Endodermal cell (in vitro differentiated cells): ENCODE measurements around the gene ARHGEF12. TPM values are rescaled to one million over a fixed set of nuclear protein-coding genes. Genes with fewer than 3 reads are reported as not detected.

Experiments used
- DNase-seq: peaks from one replicate; pipeline ENCODE4 v3.0.0-alpha.2; 2017
- H3K27ac ChIP-seq: 2 replicates; pipeline ENCODE4 v1.5.1; 2013; ENCODE audit warnings: mild to moderate bottlenecking, low read depth, low read length, moderate library complexity
- H3K27me3 ChIP-seq: 2 replicates; pipeline ENCODE4 v1.6.1; 2013; ENCODE audit warnings: mild to moderate bottlenecking, low read length, moderate library complexity; ENCODE audit not compliant: insufficient read depth, control insufficient read depth, poor library complexity, severe bottlenecking
- H3K36me3 ChIP-seq: 2 replicates; pipeline ENCODE4 v1.7.0; 2013; ENCODE audit warnings: mild to moderate bottlenecking, low read length, moderate library complexity; ENCODE audit not compliant: control insufficient read depth, insufficient read depth
- H3K4me1 ChIP-seq: one replicate; pipeline ENCODE4 v1.7.0; 2013; ENCODE audit warnings: low read length; ENCODE audit not compliant: control insufficient read depth, insufficient read depth
- H3K4me3 ChIP-seq: 2 replicates; pipeline ENCODE4 v1.5.1; 2013; ENCODE audit warnings: mild to moderate bottlenecking, low read length, moderate library complexity
- H3K9ac ChIP-seq: 2 replicates; pipeline ENCODE4 v1.6.1; 2013; ENCODE audit warnings: mild to moderate bottlenecking, low read length, moderate library complexity; ENCODE audit not compliant: poor library complexity, severe bottlenecking; ENCODE audit errors: extremely low read depth
- H3K9me3 ChIP-seq: 2 replicates; pipeline ENCODE4 v1.6.1; 2013; ENCODE audit warnings: mild to moderate bottlenecking, low read length, moderate library complexity; ENCODE audit not compliant: control insufficient read depth
- H3K27ac Mint-ChIP-seq: 2 replicates; pipeline ENCODE4 v1.8.0; 2020; ENCODE audit warnings: mixed read lengths
- H3K27me3 Mint-ChIP-seq: 2 replicates; pipeline ENCODE4 v1.8.0; 2021; ENCODE audit warnings: mild to moderate bottlenecking, mixed read lengths; ENCODE audit not compliant: insufficient read depth
- H3K36me3 Mint-ChIP-seq: 2 replicates; pipeline ENCODE4 v1.8.0; 2020; ENCODE audit warnings: low read depth, mixed read lengths
- H3K4me1 Mint-ChIP-seq: 2 replicates; pipeline ENCODE4 v1.8.0; 2020; ENCODE audit warnings: mixed read lengths
- H3K4me3 Mint-ChIP-seq: 2 replicates; pipeline ENCODE4 v1.8.0; 2020; ENCODE audit warnings: mild to moderate bottlenecking, moderate library complexity, mixed read lengths
- H3K9me3 Mint-ChIP-seq: 2 replicates; pipeline ENCODE4 v1.8.0; 2020; ENCODE audit warnings: mild to moderate bottlenecking, mixed read lengths
- CTCF ChIP-seq: fragments of 200-600 bp; sonication (generic); conservative IDR thresholded peaks from 2 replicates; pipeline ENCODE4 v1.5.0; 2021; ENCODE audit warnings: antibody characterized with exemption, mild to moderate bottlenecking
- WGBS, 2 experiments: methylation state at CpG; one replicate each; pipeline versions ENCODE4 v1.1.5 to v1.1.7; 2013; ENCODE audit warnings: missing lambda C conversion rate in 2 of 2, mixed read lengths in 1 of 2; ENCODE audit not compliant: insufficient coverage in 1 of 2, insufficient read length in 1 of 2; 5-methylcytosine and 5-hydroxymethylcytosine counted together
- total RNA-seq, 2 donors: library from RNA; stranded (reverse); fragmentation: NEBNext Ultra II Directional in 1 of 2; extraction: Animal tissue kit (Norgen Biotek cat#: 25700) in 1 of 2; gene quantifications; 2 replicates in 1 of 2; 3 replicates in 1 of 2; pipeline ENCODE4 v1.2.1, GENCODE V29; 2021

Gene ARHGEF12
- total RNA-seq, 2 donors from 2014 or later: 35.3 to 38.7 TPM

GRCh38 chr11:120513436-120514315 lies 177.5 kb downstream of the ARHGEF12 start:
- no peak overlapping the region for H3K4me3 Mint-ChIP-seq
- H3K4me3 ChIP-seq: no peak overlapping the region
- 86 to 92% methylated on average over 7 to 19 of the region's 19 CpGs for WGBS, 2 experiments
- TF ChIP-seq CTCF: no peak
- H3K27ac Mint-ChIP-seq: no peak overlapping the region
- H3K4me1 ChIP-seq: no peaks in the 10 kb centered on the region
- H3K27me3 ChIP-seq: peaks cover 32% of the 10 kb centered on the region
- H3K36me3 ChIP-seq: no peaks in the 10 kb centered on the region
- no peaks in the 10 kb centered on the region for H3K9me3 ChIP-seq
- H3K4me1 Mint-ChIP-seq: peaks cover 20% of the 10 kb centered on the region
- no peak overlapping the region for H3K9ac ChIP-seq
- no peak overlapping the region for H3K27ac ChIP-seq
- peaks cover 48% of the 10 kb centered on the region for H3K27me3 Mint-ChIP-seq
- no peaks in the 10 kb centered on the region for H3K9me3 Mint-ChIP-seq
- no peak for DNase-seq
- H3K36me3 Mint-ChIP-seq: no peaks in the 10 kb centered on the region

- Histone ChIP-seq H3K4me1 (no peaks in the 10 kb centered on the region), H3K27ac (no peak overlapping the region), H3K4me3 (no peak overlapping the region), H3K9ac (no peak overlapping the region), H3K27me3 (peaks cover 32% of the 10 kb centered on the region), H3K36me3 (no peaks in the 10 kb centered on the region), H3K9me3 (no peaks in the 10 kb centered on the region)
- Mint-ChIP-seq H3K27me3 (peaks cover 48% of the 10 kb centered on the region), H3K36me3 (no peaks in the 10 kb centered on the region), H3K27ac (no peak overlapping the region), H3K4me3 (no peak overlapping the region), H3K4me1 (peaks cover 20% of the 10 kb centered on the region), H3K9me3 (no peaks in the 10 kb centered on the region)
- no peak for DNase-seq
- 93 to 98% methylated on average over 6 to 14 of the region's 14 CpGs for WGBS, 2 experiments
- TF ChIP-seq CTCF: no peak
These were observed 178.4 kb downstream of the ARHGEF12 start for GRCh38 chr11:120514541-120515121.

GRCh38 chr11:120515186-120515723 lies 179.0 kb downstream of the ARHGEF12 start:
- Histone ChIP-seq H3K27ac (no peak overlapping the region), H3K36me3 (no peaks in the 10 kb centered on the region), H3K9me3 (no peaks in the 10 kb centered on the region), H3K27me3 (peaks cover 32% of the 10 kb centered on the region), H3K4me3 (no peak overlapping the region), H3K9ac (no peak overlapping the region), H3K4me1 (no peaks in the 10 kb centered on the region)
- no peak overlapping the region for H3K4me3 Mint-ChIP-seq
- 79 to 88% methylated on average over 3 to 7 of the region's 7 CpGs for WGBS, 2 experiments
- H3K4me1 Mint-ChIP-seq: peaks cover 20% of the 10 kb centered on the region
- no peak for TF ChIP-seq CTCF
- peaks cover 48% of the 10 kb centered on the region for H3K27me3 Mint-ChIP-seq
- no peaks in the 10 kb centered on the region for H3K36me3 Mint-ChIP-seq
- no peak overlapping the region for H3K27ac Mint-ChIP-seq
- DNase-seq: no peak
- H3K9me3 Mint-ChIP-seq: no peaks in the 10 kb centered on the region
